GM12891 (cell line): Measurements from ENCODE around the gene PGP.

ENCODE experiments used
- POLR2A ChIP-seq: IDR thresholded peaks from 2 replicates; pipeline ENCODE4 v1.6.1; 2011; ENCODE audit warnings: low read depth, low read length, control low read depth
- POLR2AphosphoS5 ChIP-seq: IDR thresholded peaks from 2 replicates; pipeline ENCODE4 v1.6.1; 2011; ENCODE audit warnings: low read depth, low read length, control low read depth

GRCh38 chr16:2163211-2163881, 51.3 kb downstream of the PGP start:
- TF ChIP-seq POLR2AphosphoS5 (no peak), POLR2A (no peak)
